Fibroblast of mammary gland (primary cell): ENCODE results near the gene TNFAIP8L1.

ENCODE experiments used
- DNase-seq: peaks from one replicate; pipeline ENCODE4 v3.0.0-alpha.2; 2010; ENCODE audit warnings: low read depth
- H3K4me3 ChIP-seq: 2 replicates; pipeline ENCODE4 v1.5.1; 2011; ENCODE audit warnings: low read depth, mild to moderate bottlenecking, low read length, moderate library complexity; ENCODE audit not compliant: control insufficient read depth
- TF ChIP-seq, protein P1 (sequence below): conservative IDR thresholded peaks from 2 replicates; pipeline ENCODE4 v1.5.1; 2011; ENCODE audit warnings: low read depth, low read length, inconsistent platforms; ENCODE audit not compliant: control insufficient read depth, insufficient read depth

Gene TNFAIP8L1

GRCh38 chr19:4657262-4657661, 17.9 kb downstream of the TNFAIP8L1 start:
- no peak for DNase-seq
- H3K4me3 ChIP-seq: no peak overlapping the region
- TF ChIP-seq, protein P1, sequence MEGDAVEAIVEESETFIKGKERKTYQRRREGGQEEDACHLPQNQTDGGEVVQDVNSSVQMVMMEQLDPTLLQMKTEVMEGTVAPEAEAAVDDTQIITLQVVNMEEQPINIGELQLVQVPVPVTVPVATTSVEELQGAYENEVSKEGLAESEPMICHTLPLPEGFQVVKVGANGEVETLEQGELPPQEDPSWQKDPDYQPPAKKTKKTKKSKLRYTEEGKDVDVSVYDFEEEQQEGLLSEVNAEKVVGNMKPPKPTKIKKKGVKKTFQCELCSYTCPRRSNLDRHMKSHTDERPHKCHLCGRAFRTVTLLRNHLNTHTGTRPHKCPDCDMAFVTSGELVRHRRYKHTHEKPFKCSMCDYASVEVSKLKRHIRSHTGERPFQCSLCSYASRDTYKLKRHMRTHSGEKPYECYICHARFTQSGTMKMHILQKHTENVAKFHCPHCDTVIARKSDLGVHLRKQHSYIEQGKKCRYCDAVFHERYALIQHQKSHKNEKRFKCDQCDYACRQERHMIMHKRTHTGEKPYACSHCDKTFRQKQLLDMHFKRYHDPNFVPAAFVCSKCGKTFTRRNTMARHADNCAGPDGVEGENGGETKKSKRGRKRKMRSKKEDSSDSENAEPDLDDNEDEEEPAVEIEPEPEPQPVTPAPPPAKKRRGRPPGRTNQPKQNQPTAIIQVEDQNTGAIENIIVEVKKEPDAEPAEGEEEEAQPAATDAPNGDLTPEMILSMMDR: no peak

GRCh38 chr19:4657835-4658234, 18.5 kb downstream of the TNFAIP8L1 start:
- H3K4me3 ChIP-seq: no peak overlapping the region
- DNase-seq: no peak
- TF ChIP-seq, protein P1: no peak

DNA sequence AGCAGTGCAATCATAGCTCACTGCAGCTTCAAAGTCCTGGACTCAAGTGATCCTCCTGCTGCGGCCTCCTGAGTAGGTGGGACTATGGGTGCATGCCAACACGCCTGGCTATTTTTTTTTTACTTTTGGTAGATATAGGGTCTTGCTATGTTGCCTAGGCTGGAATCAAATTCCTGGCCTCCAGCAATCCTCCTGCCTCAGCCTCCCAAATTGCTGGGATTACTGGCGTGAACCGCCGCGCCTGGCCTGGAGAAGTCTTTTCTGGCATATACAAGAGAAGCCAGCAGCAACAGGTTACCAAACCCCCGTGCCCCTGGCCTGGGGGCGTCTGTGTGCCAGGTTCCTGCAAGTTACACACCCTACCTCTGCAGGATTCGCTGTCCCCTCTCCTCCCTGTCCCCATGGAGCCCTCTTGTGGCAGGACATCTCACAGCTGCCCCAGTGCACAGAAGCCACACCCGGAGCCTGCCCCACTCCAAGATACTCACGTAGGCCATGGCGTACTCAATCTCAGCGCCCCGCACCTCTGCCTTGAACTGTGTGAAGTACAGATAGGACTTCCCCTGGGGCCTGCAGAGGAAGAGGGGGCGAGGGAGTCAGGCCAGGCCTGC, 21.0 kb downstream of the TNFAIP8L1 start:
- TF ChIP-seq, protein P1: no peak
- DNase-seq: no peak
- no peak overlapping the region for H3K4me3 ChIP-seq

DNA sequence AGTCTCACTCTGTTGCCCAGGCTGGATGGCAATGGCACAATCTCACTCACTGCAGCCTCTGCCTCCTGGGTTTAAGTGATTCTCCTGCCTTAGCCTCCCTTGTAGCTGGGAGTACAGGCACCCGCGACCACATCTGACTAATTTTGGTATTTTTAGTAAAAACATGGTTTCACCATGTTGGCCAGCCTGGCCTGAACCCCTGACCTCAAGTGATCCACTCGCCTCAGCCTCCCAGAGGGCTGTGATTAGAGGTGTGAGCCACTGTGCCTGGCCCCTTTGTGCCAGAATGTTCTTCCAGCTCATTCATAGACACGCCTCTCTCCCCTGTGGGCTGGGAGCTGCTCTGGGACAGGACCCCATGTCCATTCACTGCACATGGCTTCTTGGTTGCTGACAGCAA, 21.7 kb downstream of the TNFAIP8L1 start:
- H3K4me3 ChIP-seq: no peak overlapping the region

GRCh38 chr19:4662020-4662695, 22.8 kb downstream of the TNFAIP8L1 start:
- no peak overlapping the region for H3K4me3 ChIP-seq
- no peak for DNase-seq
- TF ChIP-seq, protein P1: no peak

More for the DNA sequence above, 21.7 kb downstream of the TNFAIP8L1 start:
- TF ChIP-seq, protein P1: no peak
- peak; percentile 52 for DNase-seq

GRCh38 chr19:4662812-4663211, 23.5 kb downstream of the TNFAIP8L1 start:
- no peak overlapping the region for H3K4me3 ChIP-seq
- no peak for DNase-seq
- TF ChIP-seq, protein P1: no peak

DNA sequence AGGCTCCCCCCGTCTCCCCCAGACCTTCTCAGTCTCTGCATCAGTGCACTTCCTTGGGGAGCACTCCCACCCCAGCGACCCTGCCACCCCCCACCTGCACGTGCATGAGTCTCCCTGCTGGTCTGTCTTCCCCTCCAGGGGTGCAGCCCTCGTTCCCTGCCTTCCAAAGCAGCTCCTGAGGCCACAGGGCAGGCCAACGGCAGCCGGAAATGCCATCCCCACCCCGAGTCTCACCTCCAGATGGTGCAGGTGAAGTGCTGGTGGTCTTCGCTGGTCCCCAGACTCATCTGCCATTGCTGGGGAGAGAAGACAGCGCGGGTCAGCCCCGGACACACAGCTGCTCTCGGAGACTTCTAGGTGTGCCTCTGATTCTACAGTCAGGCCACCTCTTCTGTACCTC, 25.3 kb downstream of the TNFAIP8L1 start:
- TF ChIP-seq, protein P1: no peak
- no peak overlapping the region for H3K4me3 ChIP-seq
- DNase-seq: no peak
